Mammary epithelial cell (primary cell): ENCODE data around the gene KCTD15.

ENCODE experiments used
- CTCF ChIP-seq, 2 donors: IDR thresholded peaks in 1 of 2; conservative IDR thresholded peaks in 1 of 2; 2 replicates each; pipeline ENCODE4 v1.5.1; 2011 to 2012; ENCODE audit warnings: inconsistent platforms in 2 of 2, low read length in 2 of 2, mild to moderate bottlenecking in 2 of 2, control low read depth in 1 of 2, low read depth in 1 of 2; ENCODE audit not compliant: insufficient read depth in 1 of 2; ENCODE audit errors: extremely low read depth in 1 of 2
- EZH2 ChIP-seq: IDR thresholded peaks from 2 replicates; pipeline ENCODE4 v1.6.1; 2012; ENCODE audit warnings: low read length, inconsistent platforms, borderline replicate concordance

DNA sequence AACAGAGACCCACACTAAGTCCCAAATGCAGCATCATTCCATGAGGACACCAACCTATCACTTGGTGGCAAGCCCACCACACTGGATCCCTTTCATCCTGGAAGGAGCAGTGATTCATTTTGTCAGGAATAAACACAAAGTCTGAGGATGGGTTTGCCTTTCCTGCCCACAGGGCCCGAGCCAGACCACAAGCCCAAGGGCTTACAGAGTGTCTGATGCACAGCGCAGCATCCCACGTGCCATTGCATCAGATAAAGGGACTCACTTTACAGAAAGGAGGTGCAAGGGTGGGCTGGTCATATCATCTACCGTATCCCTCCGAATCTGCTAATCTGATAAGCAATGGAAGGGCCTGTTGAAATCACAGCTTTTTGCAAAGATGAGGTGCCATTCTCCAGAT is 12.2 kb upstream of the KCTD15 start:
- TF ChIP-seq CTCF (conservative IDR thresholded peaks at IDR 0.05 in 1 of 2, IDR thresholded peaks at IDR 0.05 in 1 of 2; ENCODE audit: extremely low read depth in 1 of 2, insufficient read depth in 1 of 2, low read depth in 1 of 2, low read length in 2 of 2) (no peak), EZH2 (no peak)
